Ureter (tissue), 1 donor: ENCODE measurements around the gene ASB16. TPM values are rescaled to one million over a fixed set of nuclear protein-coding genes. Genes with fewer than 3 reads are reported as not detected.

Experiments used
- DNase-seq: peaks from one replicate; pipeline ENCODE4 v3.0.0-alpha.2; 2020; ENCODE audit warnings: low spot score
- total RNA-seq: library from RNA; stranded (reverse); gene quantifications from one replicate; pipeline ENCODE4 v1.2.4, GENCODE V29; 2023
- donor health status: DM: yes; HTN: yes; CAD: no.

Gene ASB16
- total RNA-seq, 1 donor from 2014 or later: 0.36 TPM

DNA sequence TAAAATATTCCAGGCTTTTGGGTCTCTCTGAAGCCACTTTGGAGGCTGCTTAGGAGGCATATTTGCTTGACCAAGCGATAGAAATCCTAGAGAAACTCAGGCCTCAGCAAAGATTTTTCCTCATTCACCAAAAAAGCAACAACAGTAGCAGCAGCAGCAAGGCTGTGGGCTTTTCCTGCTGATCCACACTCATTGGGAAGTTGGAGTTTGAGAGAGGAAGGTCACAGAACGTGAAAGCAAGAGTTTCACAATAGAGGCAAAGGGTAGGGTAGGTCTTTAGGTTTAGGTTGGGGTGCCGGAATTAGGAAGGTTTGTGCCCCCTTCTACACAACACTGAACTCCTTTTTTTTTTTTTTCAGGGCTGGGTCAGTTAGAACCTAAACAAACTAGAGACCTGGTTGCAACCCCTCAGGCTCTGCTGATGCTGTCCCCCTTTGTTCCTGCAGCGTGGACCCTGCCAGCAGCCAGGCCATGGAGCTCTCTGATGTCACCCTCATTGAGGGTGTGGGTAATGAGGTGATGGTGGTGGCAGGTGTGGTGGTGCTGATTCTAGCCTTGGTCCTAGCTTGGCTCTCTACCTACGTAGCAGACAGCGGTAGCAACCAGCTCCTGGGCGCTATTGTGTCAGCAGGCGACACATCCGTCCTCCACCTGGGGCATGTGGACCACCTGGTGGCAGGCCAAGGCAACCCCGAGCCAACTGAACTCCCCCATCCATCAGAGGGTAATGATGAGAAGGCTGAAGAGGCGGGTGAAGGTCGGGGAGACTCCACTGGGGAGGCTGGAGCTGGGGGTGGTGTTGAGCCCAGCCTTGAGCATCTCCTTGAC lies 18.3 kb downstream of the ASB16 start:
- DNase-seq: no peak

GRCh38 chr17:44190481-44190880 lies 20.0 kb downstream of the ASB16 start:
- no peak for DNase-seq

GRCh38 chr17:44191369-44191768 lies 20.9 kb downstream of the ASB16 start:
- DNase-seq: no peak

DNA sequence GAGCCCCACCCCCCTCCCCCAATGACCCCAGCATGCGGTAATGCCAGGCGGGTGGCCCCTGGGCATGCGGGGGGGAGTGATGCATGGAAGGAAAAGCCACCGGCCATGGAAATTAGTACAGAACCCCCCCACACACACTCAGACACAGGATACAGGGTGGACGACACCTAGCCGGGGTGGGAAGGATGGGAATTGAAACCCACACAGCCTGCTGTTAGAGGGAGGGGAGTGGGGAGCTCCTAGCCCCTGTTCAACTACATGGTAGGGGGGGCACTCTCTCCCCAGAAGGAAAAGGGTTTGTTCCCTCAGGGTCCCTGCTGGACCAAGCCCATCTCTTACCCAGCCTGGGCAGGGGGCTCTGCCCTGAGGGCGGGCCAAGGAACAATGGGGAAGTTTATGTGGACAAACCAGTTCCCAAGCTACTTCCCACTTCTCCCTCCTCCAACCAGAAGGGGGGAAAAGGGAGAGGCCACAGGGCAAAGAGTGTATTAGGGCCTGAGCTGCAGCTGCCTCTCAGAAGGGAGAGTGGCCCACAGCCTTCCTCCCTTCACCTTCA lies 21.5 kb downstream of the ASB16 start:
- no peak for DNase-seq

- no peak for DNase-seq
Observed at GRCh38 chr17:44192750-44193149, 22.2 kb downstream of the ASB16 start.

- no peak for DNase-seq
Observed at GRCh38 chr17:44193326-44194084, 23.0 kb downstream of the ASB16 start.

GRCh38 chr17:44197107-44197506 lies 26.6 kb downstream of the ASB16 start:
- no peak for DNase-seq

- DNase-seq: peak; percentile 75
Observed at GRCh38 chr17:44197980-44198720, 27.6 kb downstream of the ASB16 start.

DNA sequence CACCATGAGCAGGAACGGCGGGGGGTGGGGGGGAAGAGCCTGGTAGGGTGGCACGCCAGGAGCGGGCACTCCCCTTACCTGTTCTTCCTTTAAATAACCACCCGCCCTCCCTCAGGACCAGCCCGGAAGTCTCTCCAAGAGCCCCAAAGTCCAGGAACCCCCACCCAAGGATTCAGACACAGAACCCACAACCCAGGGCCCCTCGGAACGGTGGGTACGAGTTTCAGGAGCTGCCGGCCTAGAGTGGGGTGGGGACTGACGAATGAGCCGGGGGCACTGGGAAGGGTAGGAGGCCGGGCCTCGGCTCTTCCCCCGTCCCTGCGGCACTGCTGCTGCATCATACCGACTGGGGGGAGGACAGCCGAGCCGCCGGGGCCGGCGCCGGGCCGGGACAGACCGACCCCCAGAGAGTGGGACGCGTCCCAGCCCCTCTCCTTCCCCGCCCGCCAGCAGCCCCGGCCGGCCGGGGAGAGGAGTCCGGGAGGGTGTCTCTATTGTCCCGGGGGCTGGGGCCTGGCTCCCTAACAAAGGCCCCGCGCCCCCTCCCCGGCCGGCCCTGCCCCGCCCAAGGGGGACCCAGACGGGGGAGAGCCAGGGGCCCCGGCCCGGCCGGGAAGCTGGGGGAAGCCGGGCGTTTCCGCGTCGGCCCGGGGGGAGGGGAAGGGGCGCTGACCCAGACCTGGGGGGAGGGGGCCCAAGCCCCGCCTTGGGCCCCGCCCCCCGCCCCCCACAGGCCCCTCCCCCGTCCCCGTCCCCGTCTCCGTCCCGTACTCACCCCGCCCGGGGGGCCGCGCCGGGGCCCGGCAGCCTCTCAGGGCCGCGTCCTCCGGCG lies 28.4 kb downstream of the ASB16 start:
- DNase-seq: peak; percentile 67

- peak; percentile 99 for DNase-seq
Observed at GRCh38 chr17:44199553-44200477, 29.3 kb downstream of the ASB16 start, which contains the start of gene ATXN7L3. Gene ATXN7L3, minus strand, starts transcription at chr17:44199884. Its CDS starts 1,814 bp downstream, at chr17:44198070.

DNA sequence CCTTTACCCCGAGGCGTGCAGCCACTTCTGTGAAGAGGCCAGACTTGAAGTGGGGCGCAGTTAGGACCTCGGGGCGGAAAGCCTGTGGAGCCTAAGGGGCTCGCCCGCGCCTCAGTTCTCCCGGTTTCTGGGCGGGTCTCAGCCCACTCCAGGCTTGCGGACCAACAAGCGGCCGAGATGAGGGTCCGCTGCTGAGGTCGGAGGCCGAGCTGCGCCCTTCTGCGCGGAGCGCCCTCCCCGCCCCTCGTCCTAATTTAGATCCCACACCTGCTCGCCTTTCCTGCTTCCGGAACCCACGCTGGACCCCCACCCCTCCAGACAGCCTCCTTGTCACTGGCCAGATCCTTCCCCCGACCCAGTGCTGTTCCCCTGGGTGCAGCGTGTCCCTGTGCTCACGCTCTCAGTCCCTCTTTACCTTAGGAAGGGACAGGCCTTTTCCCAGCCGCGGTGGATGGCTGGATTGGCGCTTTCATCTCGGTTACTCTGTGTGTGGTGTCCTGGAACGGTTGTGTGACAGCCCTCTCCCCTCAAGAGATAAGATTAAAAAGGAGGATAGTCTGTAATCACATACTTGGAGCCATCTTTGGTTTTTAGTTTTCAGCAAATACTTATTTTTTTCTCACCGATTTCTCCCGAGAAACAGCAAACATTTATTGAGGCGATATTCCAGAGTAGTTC lies 30.1 kb downstream of the ASB16 start:
- DNase-seq: peak; percentile 57

- no peak for DNase-seq
Observed at GRCh38 chr17:44202756-44203155, 32.3 kb downstream of the ASB16 start.

GRCh38 chr17:44203731-44204440 lies 33.4 kb downstream of the ASB16 start:
- no peak for DNase-seq

DNA sequence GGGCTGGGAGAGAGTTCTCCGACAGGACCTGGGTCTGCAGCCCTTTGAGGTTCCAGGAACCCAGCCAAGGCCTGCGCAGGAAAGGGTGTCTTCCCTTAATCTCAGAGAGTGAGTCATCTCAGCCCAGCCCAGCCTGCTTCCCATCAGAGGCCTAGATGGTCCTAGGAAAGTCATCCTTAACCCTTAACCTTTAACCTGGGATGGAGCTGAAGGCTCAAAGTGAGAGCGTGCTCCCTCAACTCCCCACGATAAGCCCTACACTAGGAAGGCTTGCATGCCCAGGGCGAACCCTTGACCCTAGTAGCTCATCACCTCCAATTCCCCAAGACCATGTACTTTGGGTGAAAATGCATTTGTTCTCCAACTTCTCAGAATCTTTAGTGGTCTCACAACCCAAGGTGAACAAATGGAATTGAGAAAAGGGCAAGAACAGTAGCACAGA lies 34.0 kb downstream of the ASB16 start:
- DNase-seq: no peak

DNA sequence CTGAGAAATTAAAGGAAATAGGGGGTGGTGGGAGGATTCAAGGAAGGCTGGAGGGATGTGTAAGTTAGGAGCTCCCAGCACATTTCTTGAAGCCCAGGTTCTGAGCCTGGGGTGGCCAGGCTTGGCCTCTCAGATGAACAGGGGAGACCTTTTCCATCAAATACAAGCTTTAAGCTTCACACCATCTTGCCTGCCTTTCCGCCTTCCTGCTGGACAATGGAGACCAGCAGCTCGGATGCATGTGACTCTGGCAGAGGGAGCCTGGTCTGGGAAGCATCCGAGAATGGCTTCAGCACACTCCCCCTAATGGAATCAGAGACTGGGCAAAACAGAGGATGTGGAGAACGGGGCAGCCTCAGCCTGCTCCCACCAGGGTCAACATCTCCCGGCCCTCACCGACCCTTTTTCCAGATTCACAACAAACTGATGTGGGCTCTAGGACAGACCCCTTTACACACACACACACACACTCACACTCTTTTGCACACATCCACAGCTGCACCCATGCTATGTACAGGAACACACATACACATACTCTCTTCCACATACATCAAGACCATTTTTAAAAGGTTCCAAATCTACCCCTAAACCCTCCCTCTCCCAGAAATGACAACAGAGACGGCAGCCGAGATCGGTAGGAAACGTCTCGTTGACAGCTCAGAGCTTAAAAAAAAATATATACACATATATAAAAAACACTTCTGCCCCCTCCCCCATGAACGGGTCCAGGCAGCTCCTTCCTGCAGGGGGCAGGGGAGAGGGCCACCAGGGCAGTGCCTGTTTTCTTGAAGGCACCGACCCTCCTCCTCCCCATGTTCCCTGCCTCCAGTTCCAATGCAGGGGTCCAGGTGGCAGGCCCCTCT lies 35.7 kb downstream of the ASB16 start:
- no peak for DNase-seq

- no peak for DNase-seq
Observed at GRCh38 chr17:44206825-44207155, 36.3 kb downstream of the ASB16 start.

DNA sequence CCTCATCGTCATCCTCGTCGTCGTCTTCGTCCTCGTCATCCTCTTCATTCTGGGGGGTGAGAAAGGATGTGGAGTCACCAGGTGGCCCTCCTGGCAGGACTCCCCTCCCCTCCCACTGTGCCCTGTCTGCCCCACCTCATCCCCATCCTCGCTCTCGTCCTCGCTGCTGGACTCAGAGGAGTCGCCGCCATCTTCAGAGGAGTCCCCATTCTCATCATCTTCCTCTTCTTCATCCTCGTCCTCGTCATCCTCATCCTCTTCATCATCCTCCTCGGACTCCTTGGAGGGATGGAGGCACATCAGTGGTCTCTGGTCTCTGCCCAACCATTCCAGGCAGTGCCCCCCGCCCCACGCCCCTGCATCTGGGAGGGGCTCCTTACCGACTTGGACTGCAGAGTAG lies 36.8 kb downstream of the ASB16 start:
- no peak for DNase-seq

GRCh38 chr17:44207743-44208142 lies 37.2 kb downstream of the ASB16 start:
- no peak for DNase-seq
